ENCODE results near the gene MARCHF10. TPM values are rescaled to one million over a fixed set of nuclear protein-coding genes. Genes with fewer than 3 reads are reported as not detected.
A peak's percentile ranks its signal among the peaks of the same experiment; 100 is the strongest.

The MARCHF10 gene
- total RNA-seq, 2 experiments from 2014 or later, result not detected

GRCh38 chr17:62744259-62744658, 63.9 kb downstream of the MARCHF10 start:
- no peak overlapping the region for H3K4me3 Mint-ChIP-seq
- no peak for TF ChIP-seq CTCF (IDR thresholded peaks at IDR 0.05)
- ChIA-PET POLR2A (no interaction called here), CTCF (no interaction called here)
- H3K9me3 Mint-ChIP-seq, result no peaks in the 10 kb centered on the region
- DNase-seq (no peak), ATAC-seq (no peak)
- peaks cover 5% of the 10 kb centered on the region for H3K27me3 Mint-ChIP-seq
- H3K27ac Mint-ChIP-seq, result no peak overlapping the region
- H3K36me3 Mint-ChIP-seq (ENCODE audit: low read depth), result no peaks in the 10 kb centered on the region
- no peaks in the 10 kb centered on the region for H3K4me1 Mint-ChIP-seq (ENCODE audit: low read depth)
- intact Hi-C loops (cut with micrococcal nuclease), result no loop called here

GRCh38 chr17:62741290-62741689, 66.8 kb downstream of the MARCHF10 start:
- H3K27me3 Mint-ChIP-seq, result peaks cover 5% of the 10 kb centered on the region
- H3K36me3 Mint-ChIP-seq (ENCODE audit: low read depth), result no peaks in the 10 kb centered on the region
- no peaks in the 10 kb centered on the region for H3K9me3 Mint-ChIP-seq
- no peak for ATAC-seq
- H3K27ac Mint-ChIP-seq, result no peak overlapping the region
- peaks cover 9% of the 10 kb centered on the region for H3K4me1 Mint-ChIP-seq (ENCODE audit: low read depth)
- CTCF ChIA-PET, result no interaction called here
- TF ChIP-seq CTCF (IDR thresholded peaks at IDR 0.05), result no peak
- POLR2A ChIA-PET, result no interaction called here
- intact Hi-C loops (cut with micrococcal nuclease), result no loop called here
- no peak overlapping the region for H3K4me3 Mint-ChIP-seq
- no peak for DNase-seq

DNA sequence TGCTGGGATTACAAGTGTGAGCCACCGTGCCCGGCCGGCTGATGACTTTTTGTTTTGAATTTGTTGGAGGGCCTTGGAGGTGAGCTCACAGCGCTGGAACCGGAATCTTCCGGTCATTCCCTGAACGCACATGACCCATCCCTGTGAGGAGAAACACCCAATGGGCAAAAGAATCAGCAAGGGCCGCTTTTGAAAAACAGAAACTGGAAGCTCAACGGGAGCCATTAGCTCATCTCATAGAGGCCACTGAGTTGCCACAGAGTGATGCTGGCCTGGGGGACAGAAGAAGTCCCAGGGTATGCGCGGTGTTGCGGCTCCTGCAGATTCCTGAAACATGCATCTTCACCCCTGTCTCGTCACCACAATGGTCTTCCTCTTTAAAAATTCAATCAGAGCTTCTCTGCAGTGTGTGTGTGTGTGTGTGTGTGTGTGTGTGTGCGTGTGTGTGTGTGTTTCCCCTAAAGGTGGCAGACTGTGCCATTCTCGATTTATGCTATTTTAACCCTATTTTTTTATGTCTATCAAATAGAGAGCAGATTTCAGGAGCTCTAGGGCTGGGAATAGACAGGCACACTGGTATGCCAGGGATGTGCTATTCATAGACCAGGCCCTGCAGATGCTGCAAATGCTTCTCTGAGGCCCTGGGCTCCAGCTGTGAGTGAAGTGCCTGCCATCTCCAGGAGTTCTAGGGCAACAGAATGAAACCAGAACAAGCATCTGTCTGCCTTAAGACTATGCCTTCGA, 68.3 kb downstream of the MARCHF10 start:
- peaks cover 9% of the 10 kb centered on the region for H3K4me1 Mint-ChIP-seq (ENCODE audit: low read depth)
- POLR2A ChIA-PET, result interaction anchor here (1.8 kb wide), 1 partner anchor 15 kb away, joined by 4 read pairs; no protein-coding TSS in a partner anchor
- peaks cover 5% of the 10 kb centered on the region for H3K27me3 Mint-ChIP-seq

GRCh38 chr17:62738281-62738680, 69.8 kb downstream of the MARCHF10 start:
- no peaks in the 10 kb centered on the region for H3K9me3 Mint-ChIP-seq
- TF ChIP-seq CTCF (IDR thresholded peaks at IDR 0.05), result no peak
- DNase-seq (no peak), ATAC-seq (no peak)
- ChIA-PET CTCF (no interaction called here), POLR2A (interaction anchor here (1.8 kb wide), 1 partner anchor 14 kb away, joined by 4 read pairs; no protein-coding TSS in a partner anchor)
- intact Hi-C loops (cut with micrococcal nuclease), result no loop called here
- H3K27me3 Mint-ChIP-seq, result no peaks in the 10 kb centered on the region
- no peaks in the 10 kb centered on the region for H3K36me3 Mint-ChIP-seq (ENCODE audit: low read depth)
- no peak overlapping the region for H3K4me3 Mint-ChIP-seq
- peaks cover 9% of the 10 kb centered on the region for H3K4me1 Mint-ChIP-seq (ENCODE audit: low read depth)
- no peak overlapping the region for H3K27ac Mint-ChIP-seq

More for the DNA sequence above, 68.3 kb downstream of the MARCHF10 start:
- H3K9me3 Mint-ChIP-seq, result no peaks in the 10 kb centered on the region
- H3K4me3 Mint-ChIP-seq, result no peak overlapping the region
- TF ChIP-seq CTCF (IDR thresholded peaks at IDR 0.05), result no peak
- intact Hi-C loops (cut with micrococcal nuclease), result no loop called here
- CTCF ChIA-PET, result interaction anchor here (1.0 kb wide), 1 partner anchor 667 kb away, joined by 3 read pairs; no protein-coding TSS in a partner anchor
- DNase-seq (no peak), ATAC-seq (no peak)
- no peaks in the 10 kb centered on the region for H3K36me3 Mint-ChIP-seq (ENCODE audit: low read depth)
- H3K27ac Mint-ChIP-seq, result no peak overlapping the region

DNA sequence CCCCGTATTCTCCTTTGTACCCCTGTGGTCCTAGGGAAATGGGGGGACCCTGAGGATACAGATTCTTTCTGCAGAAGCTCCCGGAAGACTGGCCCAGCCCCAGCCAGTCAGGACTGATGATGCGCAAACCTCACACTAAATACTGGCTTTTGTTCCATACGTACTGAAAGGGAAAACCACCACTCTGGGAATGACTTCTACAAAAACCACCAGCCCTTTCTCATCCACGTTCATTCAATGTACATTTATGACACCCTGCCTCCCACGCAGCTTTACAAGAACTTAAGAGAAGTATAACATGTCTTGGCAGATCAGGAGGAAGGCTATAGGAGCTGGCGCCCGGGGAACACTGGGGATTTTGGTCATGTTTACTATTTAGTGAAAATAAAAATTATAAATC, 70.6 kb downstream of the MARCHF10 start:
- Mint-ChIP-seq H3K27me3 (no peaks in the 10 kb centered on the region), H3K4me1 (ENCODE audit: low read depth) (peaks cover 9% of the 10 kb centered on the region), H3K36me3 (ENCODE audit: low read depth) (no peaks in the 10 kb centered on the region), H3K9me3 (no peaks in the 10 kb centered on the region), H3K27ac (no peak overlapping the region), H3K4me3 (no peak overlapping the region)
- ATAC-seq (peak; percentile 49), DNase-seq (peak; percentile 57)
- intact Hi-C loops (cut with micrococcal nuclease), result no loop called here
- CTCF ChIA-PET, result no interaction called here
- no peak for TF ChIP-seq CTCF (IDR thresholded peaks at IDR 0.05)
- POLR2A ChIA-PET, result interaction anchor here (0.9 kb wide), 1 partner anchor 13 kb away, joined by 4 read pairs; no protein-coding TSS in a partner anchor

All from activated CD8-positive, alpha-beta T cell treated with anti-CD3 and anti-CD28 coated beads for 36 hours (primary cell).